Upper lobe of left lung (tissue), 4 donors: ENCODE measurements around the gene TLE2.

ENCODE experiments used
- CTCF ChIP-seq, 6 experiments: fragments of 450-650 bp in 4 of 6; fragments of 200-600 bp in 2 of 6; sonication (generic) in 2 of 6; IDR thresholded peaks; one replicate each; pipeline ENCODE4 v1.5.1; 2016 to 2019; ENCODE audit warnings: antibody characterized with exemption in 6 of 6
- EP300 ChIP-seq, 4 donors: sonication (generic); formaldehyde crosslinking; IDR thresholded peaks; one replicate each; pipeline ENCODE4 v1.5.1; 2017; ENCODE audit warnings: antibody characterized with exemption in 4 of 4, control low read depth in 2 of 4
- POLR2A ChIP-seq, 4 donors: fragments of 450-650 bp; IDR thresholded peaks; one replicate each; pipeline ENCODE4 v1.5.1; 2016 to 2017; ENCODE audit warnings: antibody characterized with exemption in 4 of 4, mild to moderate bottlenecking in 2 of 4
- POLR2AphosphoS5 ChIP-seq, 2 donors: sonication (generic); formaldehyde crosslinking; IDR thresholded peaks; one replicate each; pipeline ENCODE4 v1.5.1; 2017; ENCODE audit warnings: antibody characterized with exemption in 2 of 2

- no peak for TF ChIP-seq CTCF (IDR thresholded peaks at IDR 0.05)
- no peak for TF ChIP-seq POLR2A (IDR thresholded peaks at IDR 0.05)
- no peak for TF ChIP-seq EP300 (IDR thresholded peaks at IDR 0.05)
- TF ChIP-seq POLR2AphosphoS5 (IDR thresholded peaks at IDR 0.05), result no peak
Measured at GRCh38 chr19:3064011-3064330, 34.9 kb upstream of the TLE2 start.
